GM10248 (cell line): ENCODE data around the gene PCDH19.

Experiments
- CTCF ChIA-PET: fragments of 300-600 bp; sonication (Branson Sonifier 250); formaldehyde crosslinking; extraction: SDS; loops from one replicate; lab custom pipeline; 2021; ENCODE audit warnings: antibody characterized with exemption; lab: Yijun Ruan, JAX
- POLR2A ChIA-PET: fragments of 350-650 bp; sonication (Branson Sonifier 250); formaldehyde crosslinking; extraction: SDS; loops from one replicate; lab custom pipeline; 2020; ENCODE audit warnings: antibody characterized with exemption; lab: Yijun Ruan, JAX
- DNase-seq: peaks from one replicate; pipeline ENCODE4 v3.0.0; 2012; ENCODE audit errors: extremely low spot score
- CTCF ChIP-seq: IDR thresholded peaks from 2 replicates; pipeline ENCODE4 v1.5.1; 2012; ENCODE audit warnings: mild to moderate bottlenecking, low read depth; ENCODE audit errors: extremely low read depth, missing control alignments, control extremely low read depth

Gene PCDH19

GRCh38 chrX:100319716-100320115, 90.4 kb downstream of the PCDH19 start:
- POLR2A ChIA-PET: no interaction called here
- no peak for TF ChIP-seq CTCF
- CTCF ChIA-PET: no interaction called here
- DNase-seq: no peak

DNA sequence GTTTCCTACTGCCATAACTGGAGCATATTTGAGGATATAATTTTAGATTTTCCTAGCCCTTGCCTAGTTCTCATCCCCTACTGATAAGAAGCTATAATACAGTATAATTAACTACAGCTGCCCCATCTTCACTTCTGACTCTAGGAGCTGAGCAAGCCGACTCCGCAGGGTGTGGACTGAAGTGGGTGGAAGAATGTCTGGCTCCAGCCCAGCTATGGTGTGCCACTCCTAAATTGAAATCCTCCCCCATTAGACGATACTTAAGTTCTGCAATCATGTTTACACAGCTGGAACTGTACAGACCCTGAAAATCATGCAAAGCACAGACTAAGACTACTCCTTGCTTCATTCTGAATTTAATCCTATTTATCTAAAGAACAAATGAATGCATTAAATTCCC, 93.1 kb downstream of the PCDH19 start:
- DNase-seq: no peak
- no peak for TF ChIP-seq CTCF
- POLR2A ChIA-PET: no interaction called here
- CTCF ChIA-PET: no interaction called here

- no peak for DNase-seq
- no peak for TF ChIP-seq CTCF
- POLR2A ChIA-PET: no interaction called here
- CTCF ChIA-PET: no interaction called here
These were observed 94.5 kb downstream of the PCDH19 start for GRCh38 chrX:100315566-100315965.

GRCh38 chrX:100299559-100299958, 110.5 kb downstream of the PCDH19 start:
- no peak for DNase-seq
- no peak for TF ChIP-seq CTCF
- ChIA-PET POLR2A (no interaction called here), CTCF (no interaction called here)

DNA sequence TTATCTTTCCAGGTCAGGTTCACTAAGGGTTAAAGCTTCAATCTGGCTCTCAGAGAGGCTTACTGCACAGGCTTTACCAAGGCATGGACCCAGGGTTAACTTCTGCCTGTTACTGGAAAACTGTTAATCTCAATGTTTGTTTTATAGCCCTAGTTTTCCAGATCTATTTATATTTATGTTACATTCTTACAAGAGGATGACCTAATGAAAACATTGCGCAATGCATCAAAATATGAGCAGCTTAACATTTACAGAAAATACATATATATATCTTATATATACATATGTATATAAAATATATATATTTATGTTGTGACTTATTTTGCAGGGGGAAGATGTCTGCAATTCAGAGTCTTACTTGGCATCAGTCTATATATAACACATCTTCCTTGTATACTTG, 112.3 kb downstream of the PCDH19 start:
- CTCF ChIA-PET: no interaction called here
- TF ChIP-seq CTCF: no peak
- POLR2A ChIA-PET: no interaction called here
- no peak for DNase-seq

DNA sequence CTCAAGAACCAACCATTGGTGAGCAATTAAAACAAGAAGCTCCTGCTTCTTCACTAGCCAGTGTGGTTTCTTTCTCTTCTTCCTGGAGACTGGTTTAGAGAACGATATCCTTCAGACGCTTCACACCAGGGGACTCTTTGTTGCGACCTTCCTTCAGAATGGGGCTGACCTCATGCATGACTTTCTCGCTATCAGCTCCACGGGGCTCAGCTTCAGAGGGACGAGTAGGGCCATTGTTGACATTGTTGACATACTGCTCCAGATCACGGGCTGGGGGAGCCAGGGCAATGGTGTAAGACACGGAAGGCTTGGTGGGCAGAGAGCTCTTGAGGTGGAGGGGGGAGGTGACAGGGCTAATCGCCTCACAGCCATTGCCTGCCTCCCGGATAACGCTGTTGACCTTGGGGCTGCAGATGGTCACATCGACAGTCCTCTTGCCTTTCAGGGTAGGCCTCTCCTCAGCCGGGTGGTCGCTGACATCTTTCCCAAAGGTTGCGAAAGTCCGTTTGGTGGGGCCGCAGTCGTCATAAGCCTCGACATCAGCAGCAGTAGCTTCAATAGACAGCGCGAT, 113.8 kb downstream of the PCDH19 start:
- no peak for TF ChIP-seq CTCF
- DNase-seq: no peak
- POLR2A ChIA-PET: no interaction called here
- CTCF ChIA-PET: no interaction called here

DNA sequence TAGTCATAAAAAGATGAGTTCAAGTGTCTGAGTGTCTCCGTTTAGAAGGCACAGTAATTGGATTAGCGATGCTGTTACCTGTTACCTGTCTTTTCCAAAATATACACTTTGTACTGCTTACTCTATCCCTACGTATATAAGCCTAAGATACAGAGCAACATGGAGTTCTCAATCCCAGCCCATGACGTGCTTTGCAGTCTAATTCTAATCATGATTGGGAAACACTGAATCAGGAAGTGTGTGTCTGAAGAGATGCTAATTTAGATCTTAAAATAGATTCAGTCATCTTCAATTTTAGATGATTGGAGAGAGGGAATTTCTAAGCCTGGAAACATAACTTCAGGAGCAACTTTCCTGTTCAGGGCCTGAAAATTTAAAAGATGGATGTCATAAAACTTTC, 115.1 kb downstream of the PCDH19 start:
- POLR2A ChIA-PET: no interaction called here
- CTCF ChIA-PET: no interaction called here
- DNase-seq: no peak
- no peak for TF ChIP-seq CTCF
